H9 (cell line): ENCODE results near the gene GPD1L. TPM values are rescaled to one million over a fixed set of nuclear protein-coding genes. Genes with fewer than 3 reads are reported as not detected.

Experiments used
- DNase-seq: peaks from one replicate; pipeline ENCODE4 v3.0.0-alpha.2; 2017
- H2AFZ ChIP-seq: one replicate; pipeline ENCODE4 v1.6.1; 2013; ENCODE audit warnings: mild to moderate bottlenecking, low read length, control low read depth, moderate library complexity
- H2AK5ac ChIP-seq: 2 replicates; pipeline ENCODE4 v1.6.1; 2013; ENCODE audit warnings: low read length, control low read depth, mixed read lengths; ENCODE audit not compliant: insufficient read length
- H2BK120ac ChIP-seq: one replicate; pipeline ENCODE4 v1.6.1; 2013; ENCODE audit warnings: low read depth, mild to moderate bottlenecking, low read length, control low read depth, inconsistent platforms; ENCODE audit not compliant: poor library complexity, severe bottlenecking
- H2BK12ac ChIP-seq: 2 replicates; pipeline ENCODE4 v1.6.1; 2013; ENCODE audit warnings: low read length, control low read depth, mixed read lengths, low read depth; ENCODE audit not compliant: insufficient read length
- H2BK15ac ChIP-seq: 2 replicates; pipeline ENCODE4 v1.6.1; 2013; ENCODE audit warnings: low read depth, low read length, control low read depth
- H2BK20ac ChIP-seq: one replicate; pipeline ENCODE4 v1.6.1; 2013; ENCODE audit warnings: low read depth, mild to moderate bottlenecking, low read length, control low read depth, inconsistent platforms; ENCODE audit not compliant: poor library complexity, severe bottlenecking
- H2BK5ac ChIP-seq: 2 replicates; pipeline ENCODE4 v1.6.1; 2013; ENCODE audit warnings: low read length, control low read depth, mixed read lengths; ENCODE audit not compliant: insufficient read length
- H3K14ac ChIP-seq: 2 replicates; pipeline ENCODE4 v1.6.1; 2013; ENCODE audit warnings: low read length, control low read depth; ENCODE audit not compliant: insufficient read depth
- H3K18ac ChIP-seq: 2 replicates; pipeline ENCODE4 v1.6.1; 2013; ENCODE audit warnings: low read depth, mild to moderate bottlenecking, mixed read lengths, low read length, control low read depth; ENCODE audit not compliant: insufficient read length
- H3K23ac ChIP-seq: 2 replicates; pipeline ENCODE4 v1.6.1; 2013; ENCODE audit warnings: low read length, control low read depth, mixed read lengths, low read depth; ENCODE audit not compliant: insufficient read length
- H3K23me2 ChIP-seq: 2 replicates; pipeline ENCODE4 v1.6.1; 2013; ENCODE audit warnings: low read depth, mild to moderate bottlenecking, mixed read lengths, low read length, control low read depth; ENCODE audit not compliant: insufficient read length, poor library complexity, severe bottlenecking
- H3K27ac ChIP-seq: 2 replicates; pipeline ENCODE4 v1.5.1; 2013; ENCODE audit warnings: low read length, control low read depth, mixed read lengths, low read depth; ENCODE audit not compliant: insufficient read length
- H3K27me3 ChIP-seq: 2 replicates; pipeline ENCODE4 v1.6.1; 2013; ENCODE audit warnings: low read length, control low read depth, inconsistent platforms; ENCODE audit not compliant: insufficient read depth
- H3K4ac ChIP-seq: 2 replicates; pipeline ENCODE4 v1.6.1; 2013; ENCODE audit warnings: low read depth, mild to moderate bottlenecking, control low read depth, inconsistent platforms, low read length, moderate library complexity
- H3K4me1 ChIP-seq: 2 replicates; pipeline ENCODE4 v1.6.1; 2013; ENCODE audit warnings: low read length, control low read depth, inconsistent platforms; ENCODE audit not compliant: insufficient read depth
- H3K4me2 ChIP-seq: 2 replicates; pipeline ENCODE4 v1.6.1; 2013; ENCODE audit warnings: low read length, control low read depth, mixed read lengths; ENCODE audit not compliant: insufficient read length, insufficient read depth
- H3K56ac ChIP-seq: 2 replicates; pipeline ENCODE4 v1.6.1; 2013; ENCODE audit warnings: low read depth, mild to moderate bottlenecking, mixed read lengths, low read length, control low read depth; ENCODE audit not compliant: insufficient read length
- H3K79me1 ChIP-seq: 2 replicates; pipeline ENCODE4 v1.6.1; 2013; ENCODE audit warnings: low read depth, mild to moderate bottlenecking, moderate library complexity, low read length, control low read depth, inconsistent platforms; ENCODE audit not compliant: insufficient read depth, poor library complexity, severe bottlenecking
- H3K79me2 ChIP-seq: 2 replicates; pipeline ENCODE4 v1.6.1; 2013; ENCODE audit warnings: low read length, control low read depth, inconsistent platforms; ENCODE audit not compliant: insufficient read depth
- H3K9ac ChIP-seq: 2 replicates; pipeline ENCODE4 v1.6.1; 2013; ENCODE audit warnings: low read length, control low read depth, mixed read lengths; ENCODE audit not compliant: insufficient read length; ENCODE audit errors: extremely low read depth
- H3K9me3 ChIP-seq: one replicate; pipeline ENCODE4 v1.6.1; 2013; ENCODE audit warnings: low read depth, low read length, inconsistent platforms; ENCODE audit not compliant: control insufficient read depth
- H3T11ph ChIP-seq: one replicate; pipeline ENCODE4 v1.6.1; 2013; ENCODE audit warnings: mild to moderate bottlenecking, low read length, control low read depth, inconsistent platforms
- H4K20me1 ChIP-seq: one replicate; pipeline ENCODE4 v1.6.1; 2013; ENCODE audit not compliant: control insufficient read depth, insufficient read length, insufficient read depth
- H4K5ac ChIP-seq: 2 replicates; pipeline ENCODE4 v1.6.1; 2013; ENCODE audit warnings: low read depth, mild to moderate bottlenecking, mixed read lengths, low read length, control low read depth; ENCODE audit not compliant: insufficient read length
- H4K8ac ChIP-seq: replicated peaks from 2 replicates; pipeline ENCODE4 v1.6.1; 2013; ENCODE audit warnings: low read length, control low read depth, mixed read lengths, low read depth; ENCODE audit not compliant: insufficient read length
- H4K91ac ChIP-seq: 2 replicates; pipeline ENCODE4 v1.6.1; 2013; ENCODE audit warnings: low read depth, mild to moderate bottlenecking, moderate library complexity, mixed read lengths, low read length, control low read depth; ENCODE audit not compliant: insufficient read length
- H3K27ac Mint-ChIP-seq, 3 experiments: 2 replicates in 2 of 3; 3 replicates in 1 of 3; pipeline ENCODE4 v1.8.0; 2020 to 2021; ENCODE audit warnings: mixed read lengths in 3 of 3, mild to moderate bottlenecking in 1 of 3, moderate library complexity in 1 of 3
- H3K27me3 Mint-ChIP-seq: 2 replicates; pipeline ENCODE4 v1.8.0; 2021; ENCODE audit warnings: low read depth, mild to moderate bottlenecking, moderate library complexity, mixed read lengths
- H3K36me3 Mint-ChIP-seq, 3 experiments: 2 replicates in 2 of 3; 3 replicates in 1 of 3; pipeline ENCODE4 v1.8.0; 2020 to 2021; ENCODE audit warnings: low read depth in 3 of 3, mixed read lengths in 3 of 3; ENCODE audit not compliant: insufficient read depth in 1 of 3
- H3K4me1 Mint-ChIP-seq, 2 experiments: 2 replicates each; pipeline ENCODE4 v1.8.0; 2020; ENCODE audit warnings: mixed read lengths in 2 of 2
- H3K4me3 Mint-ChIP-seq, 2 experiments: 2 replicates in 1 of 2; 3 replicates in 1 of 2; pipeline ENCODE4 v1.8.0; 2020 to 2021; ENCODE audit warnings: mild to moderate bottlenecking in 2 of 2, mixed read lengths in 2 of 2, moderate library complexity in 1 of 2
- H3K9me3 Mint-ChIP-seq, 2 experiments: 2 replicates in 1 of 2; 3 replicates in 1 of 2; pipeline ENCODE4 v1.8.0; 2020; ENCODE audit warnings: mild to moderate bottlenecking in 2 of 2, mixed read lengths in 2 of 2, moderate library complexity in 1 of 2
- CTCF ChIP-seq: fragments of 200-600 bp; sonication (generic); conservative IDR thresholded peaks from 3 replicates; pipeline ENCODE4 v1.8.0; 2021; ENCODE audit warnings: antibody characterized with exemption, mild to moderate bottlenecking
- WGBS: extraction: QIAGEN DNeasy Blood & Tissue Kit; methylation state at CpG from one replicate; pipeline ENCODE4 v1.1.7; 2013; ENCODE audit warnings: missing lambda C conversion rate, low lambda C conversion rate, mixed read lengths; ENCODE audit not compliant: insufficient read length; ENCODE audit errors: extremely low coverage; 5-methylcytosine and 5-hydroxymethylcytosine counted together
- total RNA-seq: library from RNA; stranded (reverse); gene quantifications from 2 replicates; pipeline ENCODE4 v1.2.1, GENCODE V29; 2021

The GPD1L gene
- total RNA-seq, 1 experiment from 2014 or later: 3.7 TPM

- no peaks in the 10 kb centered on the region for H3K79me1 ChIP-seq
- no peak overlapping the region for H2AK5ac ChIP-seq
- H2BK5ac ChIP-seq: no peak overlapping the region
- H4K5ac ChIP-seq: no peak overlapping the region
- no peaks in the 10 kb centered on the region for H3K27me3 ChIP-seq
- no peak overlapping the region for H4K91ac ChIP-seq
- no peak overlapping the region for H3K4me2 ChIP-seq
- Mint-ChIP-seq H3K4me3 (no peak overlapping the region), H3K36me3 (no peaks in the 10 kb centered on the region), H3K27ac (no peak overlapping the region; a peak in 1 of 7 replicates), H3K4me1 (peaks cover 7 to 8% of the 10 kb centered on the region in 2 experiments; a peak in 3 of 4 replicates), H3K9me3 (no peaks in the 10 kb centered on the region), H3K27me3 (peaks cover 2% of the 10 kb centered on the region)
- H3K23me2 ChIP-seq: no peaks in the 10 kb centered on the region
- H3K23ac ChIP-seq: no peak overlapping the region
- no peaks in the 10 kb centered on the region for H4K20me1 ChIP-seq
- no peak overlapping the region for H2BK15ac ChIP-seq
- H3K14ac ChIP-seq: no peak overlapping the region
- no peak overlapping the region for H2AFZ ChIP-seq
- no peak overlapping the region for H3T11ph ChIP-seq
- H3K4ac ChIP-seq: no peak overlapping the region
- H2BK120ac ChIP-seq: no peak overlapping the region
- no peak overlapping the region for H2BK20ac ChIP-seq
- no peaks in the 10 kb centered on the region; the same call in 1 of the 2 replicates for H3K4me1 ChIP-seq
- H4K8ac ChIP-seq: no peak overlapping the region
- H3K27ac ChIP-seq: no peak overlapping the region
- no peaks in the 10 kb centered on the region for H3K79me2 ChIP-seq
- no peak overlapping the region for H3K56ac ChIP-seq
- H3K9ac ChIP-seq: no peak overlapping the region
- WGBS: no CpG with 5 or more reads among the region's 3 CpGs
- no peak overlapping the region for H3K18ac ChIP-seq
- no peaks in the 10 kb centered on the region for H3K9me3 ChIP-seq
- no peak for DNase-seq
- TF ChIP-seq CTCF: no peak
- no peak overlapping the region for H2BK12ac ChIP-seq
These were observed 28.3 kb upstream of the GPD1L start for GRCh38 chr3:32078085-32078634.
